Cardiac ventricle fibroblast (primary cell): ENCODE data around the gene GNL3. TPM values are rescaled to one million over a fixed set of nuclear protein-coding genes. Genes with fewer than 3 reads are reported as not detected.

ENCODE experiments used
- total RNA-seq: library from RNA; depleted of rRNA; stranded (reverse); fragments of >200 nt; gene quantifications from 2 replicates; pipeline ENCODE4 v1.2.3, GENCODE V29; 2015

Gene GNL3, protein sequence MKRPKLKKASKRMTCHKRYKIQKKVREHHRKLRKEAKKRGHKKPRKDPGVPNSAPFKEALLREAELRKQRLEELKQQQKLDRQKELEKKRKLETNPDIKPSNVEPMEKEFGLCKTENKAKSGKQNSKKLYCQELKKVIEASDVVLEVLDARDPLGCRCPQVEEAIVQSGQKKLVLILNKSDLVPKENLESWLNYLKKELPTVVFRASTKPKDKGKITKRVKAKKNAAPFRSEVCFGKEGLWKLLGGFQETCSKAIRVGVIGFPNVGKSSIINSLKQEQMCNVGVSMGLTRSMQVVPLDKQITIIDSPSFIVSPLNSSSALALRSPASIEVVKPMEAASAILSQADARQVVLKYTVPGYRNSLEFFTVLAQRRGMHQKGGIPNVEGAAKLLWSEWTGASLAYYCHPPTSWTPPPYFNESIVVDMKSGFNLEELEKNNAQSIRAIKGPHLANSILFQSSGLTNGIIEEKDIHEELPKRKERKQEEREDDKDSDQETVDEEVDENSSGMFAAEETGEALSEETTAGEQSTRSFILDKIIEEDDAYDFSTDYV
- 54.0 and 79.2 TPM in 2 replicates for total RNA-seq

DNA sequence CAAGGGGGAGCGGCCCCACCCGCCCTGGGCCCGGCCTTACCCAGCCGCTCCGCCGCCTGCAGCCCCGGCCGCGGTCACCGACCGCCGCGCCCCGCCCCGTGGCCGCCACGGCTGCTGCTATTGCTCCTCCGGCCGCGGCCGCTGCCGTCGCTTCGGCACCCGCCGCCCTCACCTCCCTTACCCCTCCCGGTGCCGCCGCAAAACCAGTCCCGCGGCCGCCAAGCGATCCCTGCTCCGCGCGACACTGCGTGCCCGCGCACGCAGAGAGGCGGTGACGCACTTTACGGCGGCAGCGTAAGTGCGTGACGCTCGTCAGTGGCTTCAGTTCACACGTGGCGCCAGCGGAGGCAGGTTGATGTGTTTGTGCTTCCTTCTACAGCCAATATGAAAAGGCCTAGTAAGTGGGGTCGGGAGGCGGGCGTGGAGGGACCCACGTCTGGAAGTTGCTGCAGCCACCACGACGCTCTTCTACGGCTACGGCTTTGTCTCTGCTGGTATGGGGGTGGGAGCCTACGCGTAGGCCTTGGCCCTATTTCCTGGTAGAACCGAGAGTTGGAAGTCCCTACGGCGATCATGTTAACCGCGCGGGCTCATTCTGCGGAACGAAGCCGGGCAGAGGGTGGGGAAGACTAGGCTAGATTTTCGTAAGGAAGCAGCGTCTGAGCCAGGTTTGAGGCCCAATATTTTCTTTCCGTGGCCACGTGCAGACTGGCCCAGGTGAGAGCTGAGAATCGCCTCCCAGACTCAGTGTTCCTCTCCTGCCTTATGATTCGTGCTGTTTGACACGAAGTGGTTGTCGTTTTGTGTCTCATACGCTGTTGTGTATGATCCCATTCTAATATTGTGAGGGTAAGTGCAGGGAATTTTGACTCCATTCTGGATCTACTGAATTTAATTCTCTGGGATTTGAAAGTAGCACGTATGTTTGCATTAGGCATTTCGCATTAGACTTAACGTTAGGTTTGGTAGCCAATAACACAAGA, at the start of gene GNL3, which contains the start of gene PBRM1:
TSS of gene GNL3 (plus strand) at position 324 of the 983 bp plus-strand sequence. CDS start at position 385, 61 bp downstream.
TSS of gene PBRM1 (minus strand) at position 205 of the 983 bp plus-strand sequence.

DNA sequence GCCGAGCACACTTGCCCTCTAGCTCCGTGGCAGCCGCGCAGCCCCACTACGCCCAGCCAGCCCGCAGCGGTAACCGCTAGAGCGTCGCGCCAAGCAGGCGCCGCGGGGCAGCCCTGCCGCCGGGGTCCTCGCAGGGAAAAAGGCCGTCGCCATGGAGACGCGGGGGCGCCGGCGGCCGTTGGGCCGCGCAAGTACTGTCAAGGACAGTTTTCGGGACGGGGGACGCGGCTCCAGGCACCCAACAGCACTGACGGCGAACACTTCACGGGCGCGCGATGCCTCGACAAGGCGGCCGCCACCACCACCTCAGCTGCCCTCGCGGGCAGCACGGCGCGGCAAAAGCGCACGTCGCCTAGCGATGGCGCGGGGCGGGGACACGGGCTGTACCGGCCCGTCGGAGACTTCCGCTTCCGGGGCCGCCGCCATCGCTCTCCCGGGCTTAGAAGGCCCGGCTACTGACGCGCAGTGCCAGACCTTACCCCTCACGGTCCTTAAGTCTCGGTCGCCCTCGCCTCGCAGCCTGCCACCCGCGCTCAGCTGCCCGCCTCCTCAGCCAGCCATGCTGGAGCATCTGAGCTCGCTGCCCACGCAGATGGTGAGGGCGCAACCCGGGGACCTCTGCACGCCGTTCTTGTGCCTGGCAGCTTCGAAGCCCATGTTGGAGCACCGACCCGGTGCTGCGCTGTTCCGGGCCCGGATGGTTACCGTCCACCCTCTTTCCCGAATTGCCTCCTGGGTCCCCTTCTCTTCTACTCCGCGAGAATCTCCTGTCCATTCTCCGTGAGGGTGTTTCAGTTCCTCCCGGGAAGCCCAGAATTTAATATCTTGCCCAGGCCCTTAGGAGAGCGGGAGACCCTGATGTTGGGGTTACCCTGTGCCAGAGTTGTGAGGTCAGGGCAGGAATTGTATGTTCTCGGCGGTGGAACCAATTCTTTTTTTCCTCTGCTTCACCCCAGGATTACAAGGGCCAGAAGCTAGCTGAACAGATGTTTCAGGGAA, 20.2 kb downstream of the GNL3 start, which contains the start of the genes GLT8D1 and SPCS1:
TSS of gene GLT8D1 (minus strand) at position 104 of the 999 bp plus-strand sequence. CDS start 5,331 bp downstream, outside the sequence.
TSS of gene SPCS1 (plus strand) at position 419 of the 999 bp plus-strand sequence. CDS start at position 560, 141 bp downstream.

Other genes starting within 250 kb of the GNL3 start
- 0.06 and 0.10 TPM in 2 replicates for gene SEMA3G, start 240.9 kb upstream of the GNL3 start, total RNA-seq
- 0.31 TPM in 1 of 2 replicates, not detected in the other for gene TNNC1, start 232.0 kb upstream of the GNL3 start, total RNA-seq
- 38.9 and 44.1 TPM in 2 replicates for gene NISCH, start 230.4 kb upstream of the GNL3 start, total RNA-seq
- gene STAB1, start 190.7 kb upstream of the GNL3 start, total RNA-seq = 3.0 and 4.4 TPM in 2 replicates
- gene NT5DC2, start 152.2 kb upstream of the GNL3 start, total RNA-seq = 67.2 and 86.1 TPM in 2 replicates
- 5.8 and 8.5 TPM in 2 replicates for gene UQCC5, start 149.4 kb upstream of the GNL3 start, total RNA-seq
- 36.6 and 42.7 TPM in 2 replicates for gene PBRM1, start 119 bp upstream of the GNL3 start, total RNA-seq
- 97.8 and 98.1 TPM in 2 replicates for gene GLT8D1, start 19.8 kb downstream of the GNL3 start, total RNA-seq
- 184 and 227 TPM in 2 replicates for gene SPCS1, start 20.1 kb downstream of the GNL3 start, total RNA-seq
- 9.9 and 11.8 TPM in 2 replicates for gene NEK4, start 84.9 kb downstream of the GNL3 start, total RNA-seq
- gene ITIH1, start 91.6 kb downstream of the GNL3 start, total RNA-seq = not detected in 2 replicates
- 0.24 TPM in 1 of 2 replicates, not detected in the other for gene ITIH3, start 108.8 kb downstream of the GNL3 start, total RNA-seq
- 0.39 and 2.2 TPM in 2 replicates for gene ITIH4, start 144.6 kb downstream of the GNL3 start, total RNA-seq
- not detected in 2 replicates for gene MUSTN1, start 149.0 kb downstream of the GNL3 start, total RNA-seq
- gene STIMATE, start 211.5 kb downstream of the GNL3 start, total RNA-seq = 10.8 and 23.7 TPM in 2 replicates